Hematopoietic multipotent progenitor cell treated with erythropoietin and hydrocortisone succinate and interleukin-3 and kit ligand, for 15 days (in vitro differentiated cells): ENCODE results near the gene TPO.
"Not testable (repeated sequence)": the region's sequence is repeated elsewhere in the genome, so short reads cannot be mapped to it uniquely, and the experiment has no call there.

Experiments
- DNase-seq: peaks from one replicate; pipeline ENCODE4 v3.0.0-alpha.2; 2015; ENCODE audit warnings: low spot score

TPO gene

DNA sequence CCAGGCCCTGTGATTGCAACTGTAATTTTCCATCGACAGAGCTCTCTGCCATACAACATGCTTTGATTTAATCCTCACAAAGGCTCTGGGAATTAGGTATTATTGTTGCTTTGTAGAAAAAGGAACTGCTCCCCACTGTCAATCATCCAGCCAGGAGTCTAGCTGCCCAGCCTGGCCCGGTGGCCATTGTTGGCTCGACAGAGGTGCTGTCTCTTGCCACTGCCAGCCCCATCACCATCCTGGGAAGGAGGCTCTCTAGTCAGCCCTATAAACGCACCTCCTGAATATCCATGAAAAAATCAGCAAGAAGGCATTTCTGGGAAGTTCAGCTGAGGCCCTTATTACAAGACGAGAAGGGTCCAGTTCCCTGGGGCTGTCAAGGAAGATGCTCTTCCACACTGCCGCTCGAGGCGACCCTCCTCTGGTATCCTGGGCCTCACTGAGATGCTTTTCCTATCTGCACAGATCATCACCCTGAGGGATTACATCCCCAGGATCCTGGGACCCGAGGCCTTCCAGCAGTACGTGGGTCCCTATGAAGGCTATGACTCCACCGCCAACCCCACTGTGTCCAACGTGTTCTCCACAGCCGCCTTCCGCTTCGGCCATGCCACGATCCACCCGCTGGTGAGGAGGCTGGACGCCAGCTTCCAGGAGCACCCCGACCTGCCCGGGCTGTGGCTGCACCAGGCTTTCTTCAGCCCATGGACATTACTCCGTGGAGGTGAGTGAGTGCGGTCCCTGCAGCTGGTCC, 71.0 kb downstream of the TPO start:
- DNase-seq: no peak

DNA sequence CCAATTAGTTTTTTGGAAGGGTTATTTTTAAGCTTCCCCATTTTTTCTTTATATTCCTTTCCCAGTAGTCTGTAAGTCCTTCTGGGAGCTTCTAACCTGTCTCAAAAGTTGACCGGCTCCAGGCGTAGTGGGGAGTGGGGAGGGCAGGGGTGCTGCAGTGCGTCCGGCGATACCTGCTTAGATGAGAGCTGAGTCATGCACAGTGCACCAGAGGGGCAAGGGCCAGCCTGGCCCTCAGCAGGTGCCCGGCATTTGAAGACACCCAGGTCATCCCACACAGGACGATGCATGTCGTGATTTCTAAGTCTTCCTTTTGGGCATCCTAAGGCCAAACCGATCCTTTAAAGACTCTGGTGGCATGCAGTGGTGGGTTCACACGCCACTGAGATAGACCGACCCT, 73.4 kb downstream of the TPO start:
- no peak for DNase-seq

DNA sequence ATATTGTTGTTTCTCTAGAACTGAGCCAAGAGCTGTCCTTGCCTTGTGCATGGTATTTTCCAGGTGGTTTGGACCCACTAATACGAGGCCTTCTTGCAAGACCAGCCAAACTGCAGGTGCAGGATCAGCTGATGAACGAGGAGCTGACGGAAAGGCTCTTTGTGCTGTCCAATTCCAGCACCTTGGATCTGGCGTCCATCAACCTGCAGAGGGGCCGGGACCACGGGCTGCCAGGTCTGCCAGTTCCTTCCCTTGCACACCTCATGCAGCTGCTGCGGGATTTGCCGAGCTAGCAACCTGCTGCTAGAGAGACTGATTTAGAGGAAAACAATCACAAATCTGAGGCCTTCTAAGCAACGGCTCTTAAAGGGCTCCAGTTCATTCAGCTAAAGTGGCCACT, 74.5 kb downstream of the TPO start:
- no peak for DNase-seq

- no peak for DNase-seq
These were observed 75.0 kb downstream of the TPO start for GRCh38 chr2:1488181-1488671.

- DNase-seq: no peak
These were observed 75.6 kb downstream of the TPO start for GRCh38 chr2:1488851-1489250.

DNA sequence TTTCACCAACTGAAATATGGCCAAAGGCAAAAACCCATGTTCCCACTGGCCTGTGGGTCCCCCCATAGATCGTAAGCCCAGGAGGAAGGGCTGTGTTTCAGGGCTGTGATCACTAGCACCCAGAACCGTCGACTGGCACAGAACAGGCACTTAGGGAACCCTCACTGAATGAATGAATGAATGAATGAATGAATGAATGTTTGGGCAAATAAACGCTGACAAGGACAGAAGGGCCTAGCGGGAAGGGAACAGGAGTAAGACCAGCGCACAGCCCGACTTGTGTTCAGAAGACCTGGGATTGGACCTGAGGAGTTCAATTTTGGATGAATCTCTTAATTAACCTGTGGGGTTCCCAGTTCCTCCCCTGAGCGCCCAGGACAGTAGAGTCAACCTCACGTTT, 76.2 kb downstream of the TPO start:
- no peak for DNase-seq

DNA sequence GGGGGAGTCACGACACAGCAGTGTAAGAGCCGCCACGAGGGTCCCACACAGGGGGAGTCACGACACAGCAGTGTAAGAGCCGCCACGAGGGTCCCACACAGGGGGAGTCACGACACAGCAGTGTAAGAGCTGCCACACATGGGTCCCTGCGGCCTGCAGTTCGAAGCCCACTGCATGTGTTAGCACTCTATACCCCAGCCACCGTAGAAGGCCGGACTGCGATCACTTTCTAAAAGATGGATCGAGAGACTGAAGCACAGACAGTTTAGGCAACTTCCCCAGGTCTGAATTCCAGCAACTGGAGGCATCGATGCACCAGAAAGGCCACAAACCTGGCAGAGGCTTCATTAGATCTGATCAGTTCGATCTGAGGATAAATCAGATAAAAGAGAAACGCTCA, 77.1 kb downstream of the TPO start:
- not testable (repeated sequence) for DNase-seq

DNA sequence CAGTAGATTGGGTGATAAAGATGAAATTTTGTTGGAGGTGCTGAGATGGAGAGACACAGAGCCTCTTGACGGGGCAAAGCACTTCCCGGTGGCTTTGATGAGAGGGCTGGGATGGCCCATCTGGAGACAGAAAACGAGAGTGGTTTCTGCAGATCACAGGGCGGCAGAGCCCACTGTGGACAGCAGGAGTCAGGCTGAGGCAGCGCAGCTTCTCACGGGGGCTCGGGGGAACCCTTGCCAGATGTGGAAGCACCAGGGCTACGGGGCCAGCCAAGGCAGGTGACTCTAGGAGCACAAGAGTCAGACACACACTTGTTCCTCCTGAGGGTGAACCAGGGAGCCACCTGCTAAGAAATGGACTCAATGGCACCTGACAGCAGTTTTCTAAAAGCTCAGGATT, 78.5 kb downstream of the TPO start:
- DNase-seq: no peak

- not testable (repeated sequence) for DNase-seq
These were observed 79.0 kb downstream of the TPO start for GRCh38 chr2:1492231-1492630.

- DNase-seq: no peak
These were observed 79.6 kb downstream of the TPO start for GRCh38 chr2:1492711-1493430.

GRCh38 chr2:1493431-1494126, 80.3 kb downstream of the TPO start:
- no peak for DNase-seq

- no peak for DNase-seq
These were observed 81.0 kb downstream of the TPO start for GRCh38 chr2:1494257-1494656.

DNA sequence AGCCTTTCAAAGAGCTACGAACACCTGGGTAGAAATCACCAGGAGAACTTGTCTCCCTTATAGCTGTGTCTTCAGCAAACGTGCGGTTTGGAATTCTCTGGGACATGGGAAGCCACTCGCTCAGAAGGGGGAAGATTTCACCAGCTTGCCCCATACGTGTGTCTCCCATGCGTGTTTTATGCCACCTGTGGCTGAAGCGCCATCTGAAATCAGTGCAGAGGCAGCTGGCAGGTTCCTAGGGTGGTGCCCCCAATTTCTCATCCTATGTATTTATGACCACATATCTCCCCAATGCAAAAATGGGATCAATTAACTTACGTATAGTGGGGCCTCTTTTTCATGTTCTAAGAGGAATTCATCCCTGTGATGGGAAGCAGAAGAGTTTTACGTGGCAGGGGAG, 81.6 kb downstream of the TPO start:
- no peak for DNase-seq

- no peak for DNase-seq
These were observed 82.6 kb downstream of the TPO start for GRCh38 chr2:1495676-1496358.

DNA sequence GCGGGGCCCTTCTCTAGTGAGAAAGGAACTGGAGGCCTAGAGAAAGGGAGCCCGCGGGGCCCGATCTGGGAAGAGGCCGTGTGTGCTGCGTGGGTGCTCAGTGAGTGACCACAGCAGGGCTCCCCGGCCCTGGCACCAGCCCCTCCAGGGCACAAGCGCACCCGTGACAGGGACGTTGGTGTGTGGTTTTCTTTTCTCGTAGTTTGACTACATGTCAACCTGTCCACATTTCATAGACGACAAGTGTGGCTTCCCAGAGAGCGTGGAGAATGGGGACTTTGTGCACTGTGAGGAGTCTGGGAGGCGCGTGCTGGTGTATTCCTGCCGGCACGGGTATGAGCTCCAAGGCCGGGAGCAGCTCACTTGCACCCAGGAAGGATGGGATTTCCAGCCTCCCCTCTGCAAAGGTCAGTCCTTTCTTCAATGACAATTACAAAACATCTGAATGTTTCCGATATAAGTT, 83.1 kb downstream of the TPO start:
- DNase-seq: no peak

- no peak for DNase-seq
These were observed 83.9 kb downstream of the TPO start for GRCh38 chr2:1497122-1497611.

- no peak for DNase-seq
These were observed 84.9 kb downstream of the TPO start for GRCh38 chr2:1498176-1498575.

- DNase-seq: no peak
These were observed 86.0 kb downstream of the TPO start for GRCh38 chr2:1499033-1499795.

- no peak for DNase-seq
These were observed 88.0 kb downstream of the TPO start for GRCh38 chr2:1501038-1501851.

GRCh38 chr2:1501991-1502390, 88.7 kb downstream of the TPO start:
- DNase-seq: no peak
